DOHH2 (cell line): ENCODE data around the gene CAPN10.

ENCODE experiments used
- H3F3A ChIP-seq: fragments of 200-600 bp; sonication (generic), shearing (Covaris generic); 2 replicates; pipeline ENCODE4 v1.6.0; 2016; ENCODE audit warnings: antibody characterized with exemption, mild to moderate bottlenecking; ENCODE audit not compliant: control insufficient read depth, insufficient read depth
- H3K27ac ChIP-seq: fragments of 200-600 bp; sonication (generic); 2 replicates; pipeline ENCODE4 v1.5.1; 2014; ENCODE audit warnings: low read depth, mild to moderate bottlenecking, low read length, moderate library complexity
- H3K27me3 ChIP-seq: fragments of 200-600 bp; sonication (generic); 2 replicates; pipeline ENCODE4 v1.6.1; 2014; ENCODE audit warnings: mild to moderate bottlenecking, low read length, mixed read lengths; ENCODE audit not compliant: control insufficient read depth
- H3K36me3 ChIP-seq: fragments of 200-600 bp; sonication (generic); 2 replicates; pipeline ENCODE4 v1.6.1; 2014; ENCODE audit warnings: mild to moderate bottlenecking, low read length, moderate library complexity, mixed read lengths; ENCODE audit not compliant: control insufficient read depth
- H3K4me1 ChIP-seq: fragments of 200-600 bp; sonication (generic); 2 replicates; pipeline ENCODE4 v1.6.1; 2014; ENCODE audit warnings: mild to moderate bottlenecking, low read length, mixed read lengths; ENCODE audit not compliant: control insufficient read depth
- H3K4me2 ChIP-seq: fragments of 200-600 bp; sonication (generic); 2 replicates; pipeline ENCODE4 v1.6.0; 2014; ENCODE audit warnings: mild to moderate bottlenecking, low read length, moderate library complexity
- H3K4me3 ChIP-seq: fragments of 200-600 bp; sonication (generic); 2 replicates; pipeline ENCODE4 v1.5.1; 2014; ENCODE audit warnings: mild to moderate bottlenecking, low read length, mixed read lengths
- H3K79me2 ChIP-seq: fragments of 200-600 bp; sonication (generic); 2 replicates; pipeline ENCODE4 v1.6.1; 2014; ENCODE audit warnings: mild to moderate bottlenecking, low read length, mixed read lengths; ENCODE audit not compliant: control insufficient read depth
- H3K9me2 ChIP-seq: fragments of 200-600 bp; sonication (generic); replicated peaks from 2 replicates; pipeline ENCODE4 v1.6.1; 2014; ENCODE audit warnings: mild to moderate bottlenecking, low read length, mixed read lengths; ENCODE audit not compliant: control insufficient read depth
- H3K9me3 ChIP-seq: fragments of 200-600 bp; sonication (generic); 2 replicates; pipeline ENCODE4 v1.6.1; 2014; ENCODE audit warnings: antibody characterized with exemption, low read length, mixed read lengths; ENCODE audit not compliant: control insufficient read depth, insufficient read depth
- H4K20me1 ChIP-seq: fragments of 200-600 bp; sonication (generic); 2 replicates; pipeline ENCODE4 v1.6.0; 2014; ENCODE audit warnings: low read depth, mild to moderate bottlenecking, antibody characterized with exemption, low read length, moderate library complexity; ENCODE audit not compliant: control insufficient read depth, insufficient read depth
- CTCF ChIP-seq: fragments of 200-600 bp; sonication (generic); IDR thresholded peaks from one replicate; pipeline ENCODE4 v1.5.1; 2014; ENCODE audit warnings: antibody characterized with exemption, mild to moderate bottlenecking, low read depth, low read length; ENCODE audit not compliant: poor library complexity, severe bottlenecking
- EZH2phosphoT487 ChIP-seq: fragments of 200-600 bp; sonication (generic); IDR thresholded peaks from 2 replicates; pipeline ENCODE4 v1.6.1; 2017; ENCODE audit warnings: borderline replicate concordance, mild to moderate bottlenecking, antibody characterized with exemption, low read length, moderate library complexity, mixed read lengths

Gene CAPN10

GRCh38 chr2:240579771-240580614 is 6.5 kb upstream of the CAPN10 start:
- Histone ChIP-seq H3F3A (peaks cover 8% of the 10 kb centered on the region), H3K9me3 (no peaks in the 10 kb centered on the region), H3K27ac (peak overlapping the region; percentile 41), H3K4me1 (peaks cover 59% of the 10 kb centered on the region), H3K27me3 (no peaks in the 10 kb centered on the region), H4K20me1 (no peaks in the 10 kb centered on the region), H3K79me2 (peaks cover 57% of the 10 kb centered on the region), H3K9me2 (no peaks in the 10 kb centered on the region), H3K4me2 (peak overlapping the region; percentile 10), H3K4me3 (no peak overlapping the region), H3K36me3 (peaks cover 69% of the 10 kb centered on the region)
- TF ChIP-seq CTCF (peak; percentile 58), EZH2phosphoT487 (no peak)

- Histone ChIP-seq H4K20me1 (no peaks in the 10 kb centered on the region), H3F3A (peaks cover 18% of the 10 kb centered on the region), H3K27me3 (no peaks in the 10 kb centered on the region), H3K79me2 (peaks cover 67% of the 10 kb centered on the region), H3K9me3 (no peaks in the 10 kb centered on the region), H3K36me3 (peaks cover 62% of the 10 kb centered on the region), H3K9me2 (no peaks in the 10 kb centered on the region), H3K27ac (no peak overlapping the region), H3K4me1 (peaks cover 66% of the 10 kb centered on the region), H3K4me3 (no peak overlapping the region), H3K4me2 (no peak overlapping the region)
- TF ChIP-seq CTCF (no peak), EZH2phosphoT487 (no peak)
Measured at GRCh38 chr2:240581811-240582210, 4.7 kb upstream of the CAPN10 start.

- H3K4me3 ChIP-seq: 0 out of 2 replicates have a peak overlapping the region, but pooled peaks have one; percentile 78
- peak overlapping the region; percentile 96 for H3K4me2 ChIP-seq
- peaks cover 52% of the 10 kb centered on the region for H3K36me3 ChIP-seq
- peaks cover 77% of the 10 kb centered on the region for H3K79me2 ChIP-seq
- H3K9me3 ChIP-seq: no peaks in the 10 kb centered on the region
- no peaks in the 10 kb centered on the region for H3K9me2 ChIP-seq
- peaks cover 18% of the 10 kb centered on the region for H3F3A ChIP-seq
- H4K20me1 ChIP-seq: peaks cover 6% of the 10 kb centered on the region
- peaks cover 72% of the 10 kb centered on the region for H3K4me1 ChIP-seq
- 0 out of 2 replicates have a peak overlapping the region, but pooled peaks have one; percentile 98 for H3K27ac ChIP-seq
- no peaks in the 10 kb centered on the region for H3K27me3 ChIP-seq
- TF ChIP-seq CTCF (no peak), EZH2phosphoT487 (no peak)
Measured at GRCh38 chr2:240582781-240583180, 3.8 kb upstream of the CAPN10 start.
